CD4-positive, alpha-beta memory T cell (primary cell): ENCODE results near the gene FLT4. TPM values are rescaled to one million over a fixed set of nuclear protein-coding genes. Genes with fewer than 3 reads are reported as not detected.
A peak's percentile ranks its signal among the peaks of the same experiment; 100 is the strongest.

ENCODE experiments used
- CTCF ChIA-PET: fragments of 350-600 bp; sonication (Branson Sonifier 250); formaldehyde crosslinking; loops from one replicate; lab custom pipeline; 2021; ENCODE audit warnings: inconsistent platforms; ENCODE audit not compliant: partially characterized antibody; lab: Charles Lee
- POLR2A ChIA-PET: fragments of 350-600 bp; sonication (Branson Sonifier 250); formaldehyde crosslinking; loops from one replicate; lab custom pipeline; 2021; ENCODE audit not compliant: partially characterized antibody; lab: Charles Lee
- DNase-seq, 5 donors: peaks; one replicate each; pipeline versions ENCODE4 v3.0.0 to v3.0.0-alpha.2; 2020 to 2022; ENCODE audit warnings: mixed read lengths in 1 of 5
- H3K27ac ChIP-seq: one replicate; pipeline ENCODE4 v1.7.0; 2013; ENCODE audit warnings: low read depth, low read length
- H3K27me3 ChIP-seq: 2 replicates; pipeline ENCODE4 v1.7.0; 2013; ENCODE audit warnings: mild to moderate bottlenecking, low read length, moderate library complexity; ENCODE audit not compliant: insufficient read depth
- H3K36me3 ChIP-seq: 2 replicates; pipeline ENCODE4 v1.7.0; 2013; ENCODE audit warnings: mild to moderate bottlenecking, low read length, moderate library complexity; ENCODE audit not compliant: insufficient read depth
- H3K4me1 ChIP-seq: 2 replicates; pipeline ENCODE4 v1.7.0; 2013; ENCODE audit warnings: mild to moderate bottlenecking, low read length, moderate library complexity; ENCODE audit not compliant: insufficient read depth
- H3K4me3 ChIP-seq, 2 donors: one replicate each; pipeline ENCODE4 v1.7.0; 2013; ENCODE audit warnings: low read length in 2 of 2, mild to moderate bottlenecking in 1 of 2
- H3K9me3 ChIP-seq, 2 donors: one replicate each; pipeline ENCODE4 v1.7.0; 2013; ENCODE audit warnings: low read length in 2 of 2, control low read depth in 1 of 2; ENCODE audit not compliant: control insufficient read depth in 1 of 2
- H3K27ac Mint-ChIP-seq, 7 donors: one replicate each; pipeline ENCODE4 v1.8.0; 2020 to 2021; ENCODE audit warnings: mixed read lengths in 7 of 7, mild to moderate bottlenecking in 6 of 7, inconsistent platforms in 3 of 7, moderate library complexity in 3 of 7
- H3K27me3 Mint-ChIP-seq, 2 donors: one replicate each; pipeline ENCODE4 v1.8.0; 2020 to 2021; ENCODE audit warnings: mixed read lengths in 2 of 2
- H3K36me3 Mint-ChIP-seq, 2 donors: one replicate each; pipeline ENCODE4 v1.8.0; 2020 to 2021; ENCODE audit warnings: mixed read lengths in 2 of 2, inconsistent platforms in 1 of 2, mild to moderate bottlenecking in 1 of 2
- H3K4me1 Mint-ChIP-seq, 4 donors: one replicate each; pipeline ENCODE4 v1.8.0; 2020 to 2021; ENCODE audit warnings: mixed read lengths in 4 of 4, mild to moderate bottlenecking in 1 of 4
- H3K4me3 Mint-ChIP-seq, 8 donors: one replicate each; pipeline ENCODE4 v1.8.0; 2020 to 2021; ENCODE audit warnings: mixed read lengths in 8 of 8, mild to moderate bottlenecking in 7 of 8, moderate library complexity in 6 of 8, inconsistent platforms in 3 of 8
- H3K9me3 Mint-ChIP-seq, 8 donors: one replicate each; pipeline ENCODE4 v1.8.0; 2020 to 2021; ENCODE audit warnings: mixed read lengths in 8 of 8, mild to moderate bottlenecking in 5 of 8, inconsistent platforms in 3 of 8, moderate library complexity in 1 of 8
- intact Hi-C: fragments of 100-400 bp; cut with micrococcal nuclease; formaldehyde crosslinking; loops from one replicate; pipeline ENCODE4 v1.15.1; 2023
- polyA plus RNA-seq, 2 donors: library from polyadenylated mRNA; unstranded; fragments of 300-500 nt; fragmentation: Illumina TruSeq; gene quantifications; one replicate each; pipeline ENCODE4 v1.2.3, GENCODE V29; 2021
- total RNA-seq, 2 experiments: library from RNA; stranded (reverse); gene quantifications; one replicate each; pipeline ENCODE4 v1.2.3, GENCODE V29; 2021

The FLT4 gene
- total and polyA plus RNA-seq, 4 experiments from 2014 or later, result 1.2 to 10.3 (median 6.9) TPM; not detected in 1

- no peak for DNase-seq
- Histone ChIP-seq H3K27me3 (no peaks in the 10 kb centered on the region), H3K4me3 (no peak overlapping the region), H3K4me1 (no peaks in the 10 kb centered on the region), H3K27ac (no peak overlapping the region), H3K9me3 (no peaks in the 10 kb centered on the region), H3K36me3 (no peaks in the 10 kb centered on the region)
- H3K36me3 Mint-ChIP-seq, result no peaks in the 10 kb centered on the region
- intact Hi-C loops, result no loop called here
- ChIA-PET POLR2A (no interaction called here), CTCF (no interaction called here)
- no peak overlapping the region for H3K27ac Mint-ChIP-seq
- H3K4me1 Mint-ChIP-seq, result peaks cover 0 to 1% (median 0%) of the 10 kb centered on the region in 4 donors
- no peak overlapping the region for H3K4me3 Mint-ChIP-seq
- peaks cover 0 to 5% of the 10 kb centered on the region in 2 donors for H3K27me3 Mint-ChIP-seq
- H3K9me3 Mint-ChIP-seq, result no peaks in the 10 kb centered on the region
Observed at GRCh38 chr5:180630426-180630825, 19.0 kb downstream of the FLT4 start.

GRCh38 chr5:180629831-180630382, 19.5 kb downstream of the FLT4 start:
- Histone ChIP-seq H3K27me3 (no peaks in the 10 kb centered on the region), H3K4me1 (no peaks in the 10 kb centered on the region), H3K4me3 (no peak overlapping the region), H3K27ac (no peak overlapping the region), H3K36me3 (no peaks in the 10 kb centered on the region), H3K9me3 (no peaks in the 10 kb centered on the region)
- no peak for DNase-seq
- Mint-ChIP-seq H3K27me3 (peaks cover 0 to 5% of the 10 kb centered on the region in 2 donors), H3K4me1 (peaks cover 0 to 4% (median under 1%) of the 10 kb centered on the region in 4 donors), H3K4me3 (no peak overlapping the region), H3K9me3 (no peaks in the 10 kb centered on the region), H3K36me3 (no peaks in the 10 kb centered on the region), H3K27ac (no peak overlapping the region)
- ChIA-PET CTCF (no interaction called here), POLR2A (no interaction called here)
- intact Hi-C loops, result no loop called here

GRCh38 chr5:180628827-180629750, 20.3 kb downstream of the FLT4 start:
- H3K27ac ChIP-seq, result no peak overlapping the region
- no peaks in the 10 kb centered on the region for H3K9me3 Mint-ChIP-seq
- CTCF ChIA-PET, result no interaction called here
- H3K27me3 ChIP-seq, result no peaks in the 10 kb centered on the region
- H3K27me3 Mint-ChIP-seq, result peaks cover 0 to 4% of the 10 kb centered on the region in 2 donors
- no peaks in the 10 kb centered on the region for H3K36me3 ChIP-seq
- DNase-seq, result no peak
- peaks cover 0 to 9% (median under 1%) of the 10 kb centered on the region in 4 donors for H3K4me1 Mint-ChIP-seq
- H3K4me3 ChIP-seq, result no peak overlapping the region
- H3K36me3 Mint-ChIP-seq, result no peaks in the 10 kb centered on the region
- no peak overlapping the region for H3K27ac Mint-ChIP-seq
- POLR2A ChIA-PET, result no interaction called here
- no peaks in the 10 kb centered on the region for H3K4me1 ChIP-seq
- intact Hi-C loops, result no loop called here
- H3K4me3 Mint-ChIP-seq, result no peak overlapping the region
- no peaks in the 10 kb centered on the region for H3K9me3 ChIP-seq

- no peak for DNase-seq
- no peak overlapping the region for H3K27ac ChIP-seq
- H3K4me1 ChIP-seq, result no peaks in the 10 kb centered on the region
- no peaks in the 10 kb centered on the region for H3K27me3 ChIP-seq
- Mint-ChIP-seq H3K9me3 (no peaks in the 10 kb centered on the region), H3K4me3 (no peak overlapping the region), H3K27me3 (peaks cover 0 to 2% of the 10 kb centered on the region in 2 donors), H3K27ac (no peak overlapping the region), H3K4me1 (peaks cover 2 to 9% (median 4%) of the 10 kb centered on the region in 4 donors), H3K36me3 (no peaks in the 10 kb centered on the region)
- no peaks in the 10 kb centered on the region for H3K36me3 ChIP-seq
- H3K4me3 ChIP-seq, result no peak overlapping the region
- POLR2A ChIA-PET, result no interaction called here
- CTCF ChIA-PET, result no interaction called here
- no peaks in the 10 kb centered on the region for H3K9me3 ChIP-seq
- intact Hi-C loops, result no loop called here
Observed at GRCh38 chr5:180628211-180628610, 21.2 kb downstream of the FLT4 start.

- DNase-seq, result no peak
- intact Hi-C loops, result no loop called here
- Histone ChIP-seq H3K27me3 (no peaks in the 10 kb centered on the region), H3K4me3 (no peak overlapping the region), H3K4me1 (no peaks in the 10 kb centered on the region), H3K36me3 (no peaks in the 10 kb centered on the region), H3K27ac (no peak overlapping the region), H3K9me3 (no peaks in the 10 kb centered on the region)
- H3K4me3 Mint-ChIP-seq, result no peak overlapping the region
- H3K9me3 Mint-ChIP-seq, result no peaks in the 10 kb centered on the region
- H3K36me3 Mint-ChIP-seq, result no peaks in the 10 kb centered on the region
- CTCF ChIA-PET, result no interaction called here
- H3K27ac Mint-ChIP-seq, result no peak overlapping the region
- H3K4me1 Mint-ChIP-seq, result peaks cover 2 to 9% (median 4%) of the 10 kb centered on the region in 4 donors
- peaks cover 0 to 2% of the 10 kb centered on the region in 2 donors for H3K27me3 Mint-ChIP-seq
- POLR2A ChIA-PET, result no interaction called here
Observed at GRCh38 chr5:180627386-180628120, 21.8 kb downstream of the FLT4 start.

- intact Hi-C loops, result no loop called here
- no peaks in the 10 kb centered on the region for H3K9me3 Mint-ChIP-seq
- H3K36me3 ChIP-seq, result no peaks in the 10 kb centered on the region
- H3K36me3 Mint-ChIP-seq, result no peaks in the 10 kb centered on the region
- H3K4me3 Mint-ChIP-seq, result no peak overlapping the region
- peak overlapping the region in 1 of 7 donors; percentile 48 for H3K27ac Mint-ChIP-seq
- H3K4me3 ChIP-seq, result no peak overlapping the region
- H3K4me1 Mint-ChIP-seq, result peaks cover 2 to 9% (median 4%) of the 10 kb centered on the region in 4 donors
- H3K27ac ChIP-seq, result no peak overlapping the region
- no peaks in the 10 kb centered on the region for H3K4me1 ChIP-seq
- DNase-seq, result no peak
- no peaks in the 10 kb centered on the region for H3K27me3 ChIP-seq
- H3K9me3 ChIP-seq, result no peaks in the 10 kb centered on the region
- POLR2A ChIA-PET, result no interaction called here
- peaks cover 0 to 2% of the 10 kb centered on the region in 2 donors for H3K27me3 Mint-ChIP-seq
- CTCF ChIA-PET, result no interaction called here
Observed at GRCh38 chr5:180626661-180627385, 22.6 kb downstream of the FLT4 start.
